ENCODE measurements around the gene SLC22A31. TPM values are rescaled to one million over a fixed set of nuclear protein-coding genes. Genes with fewer than 3 reads are reported as not detected.
A peak's percentile ranks its signal among the peaks of the same experiment; 100 is the strongest.
"Not testable (repeated sequence)": the region's sequence is repeated elsewhere in the genome, so short reads cannot be mapped to it uniquely, and the experiment has no call there.

Gene SLC22A31
- total RNA-seq, 4 donors from 2014 or later: 0.97 to 2.2 (median 1.7) TPM

DNA sequence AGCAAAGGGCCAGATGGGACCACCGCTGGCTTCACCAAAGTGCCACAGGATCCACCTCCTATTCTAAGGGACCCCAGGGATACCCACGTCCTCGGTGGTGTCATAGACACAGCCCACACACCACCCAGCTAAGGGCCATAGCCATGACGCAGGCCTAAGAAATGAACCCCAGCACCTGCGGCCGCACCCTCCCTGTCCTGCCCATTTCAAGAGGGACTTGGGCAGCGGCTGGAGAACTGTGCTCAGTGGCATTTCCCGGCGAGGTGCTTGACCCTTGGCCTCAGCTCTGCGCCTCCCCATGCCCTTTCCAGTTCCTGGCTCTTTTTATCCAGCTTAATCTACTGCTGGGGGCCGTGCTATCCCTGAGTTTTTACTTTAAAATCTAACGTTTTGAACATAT, 44.4 kb upstream of the SLC22A31 start:
- TF ChIP-seq POLR2A (IDR thresholded peaks at IDR 0.05): no peak
- TF ChIP-seq, protein P1, sequence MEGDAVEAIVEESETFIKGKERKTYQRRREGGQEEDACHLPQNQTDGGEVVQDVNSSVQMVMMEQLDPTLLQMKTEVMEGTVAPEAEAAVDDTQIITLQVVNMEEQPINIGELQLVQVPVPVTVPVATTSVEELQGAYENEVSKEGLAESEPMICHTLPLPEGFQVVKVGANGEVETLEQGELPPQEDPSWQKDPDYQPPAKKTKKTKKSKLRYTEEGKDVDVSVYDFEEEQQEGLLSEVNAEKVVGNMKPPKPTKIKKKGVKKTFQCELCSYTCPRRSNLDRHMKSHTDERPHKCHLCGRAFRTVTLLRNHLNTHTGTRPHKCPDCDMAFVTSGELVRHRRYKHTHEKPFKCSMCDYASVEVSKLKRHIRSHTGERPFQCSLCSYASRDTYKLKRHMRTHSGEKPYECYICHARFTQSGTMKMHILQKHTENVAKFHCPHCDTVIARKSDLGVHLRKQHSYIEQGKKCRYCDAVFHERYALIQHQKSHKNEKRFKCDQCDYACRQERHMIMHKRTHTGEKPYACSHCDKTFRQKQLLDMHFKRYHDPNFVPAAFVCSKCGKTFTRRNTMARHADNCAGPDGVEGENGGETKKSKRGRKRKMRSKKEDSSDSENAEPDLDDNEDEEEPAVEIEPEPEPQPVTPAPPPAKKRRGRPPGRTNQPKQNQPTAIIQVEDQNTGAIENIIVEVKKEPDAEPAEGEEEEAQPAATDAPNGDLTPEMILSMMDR (IDR thresholded peaks at IDR 0.05): no peak
- no peak for DNase-seq (ENCODE audit: low spot score in 2 of 2)
- 72 to 75% methylated on average over 10 to 12 of the region's 12 CpGs for WGBS, 2 donors
- no peak overlapping the region for H3K4me3 ChIP-seq (ENCODE audit: low read depth, poor library complexity, severe bottlenecking)
- intact Hi-C loops (cut with DNase I; ENCODE audit: low total_unique reads): no loop called here

DNA sequence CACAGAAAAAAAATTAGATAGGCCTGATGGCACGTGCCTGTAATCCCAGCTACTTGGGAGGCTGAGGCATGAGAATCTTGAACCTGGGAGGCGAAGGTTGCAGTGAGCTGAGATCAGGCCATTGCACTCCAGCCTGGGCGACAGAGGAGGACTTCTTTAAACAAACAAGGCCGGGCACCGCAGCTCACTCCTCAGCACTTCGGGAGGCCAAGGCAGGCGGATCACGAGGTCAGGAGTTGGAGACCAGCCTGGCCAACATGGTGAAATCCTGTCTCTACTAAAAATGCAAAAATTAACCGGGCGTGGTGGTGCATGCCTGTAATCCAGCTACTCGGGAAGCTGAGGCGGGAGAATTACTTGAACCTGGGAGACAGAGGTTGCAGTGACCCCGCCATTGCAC, 43.9 kb upstream of the SLC22A31 start:
- DNase-seq (ENCODE audit: low spot score in 2 of 2); intact Hi-C loops (cut with DNase I; ENCODE audit: low total_unique reads); H3K4me3 ChIP-seq (ENCODE audit: low read depth, poor library complexity, severe bottlenecking): not testable (repeated sequence)
- WGBS, 2 donors: 62 to 68% methylated on average over 13 of the region's 13 CpGs

DNA sequence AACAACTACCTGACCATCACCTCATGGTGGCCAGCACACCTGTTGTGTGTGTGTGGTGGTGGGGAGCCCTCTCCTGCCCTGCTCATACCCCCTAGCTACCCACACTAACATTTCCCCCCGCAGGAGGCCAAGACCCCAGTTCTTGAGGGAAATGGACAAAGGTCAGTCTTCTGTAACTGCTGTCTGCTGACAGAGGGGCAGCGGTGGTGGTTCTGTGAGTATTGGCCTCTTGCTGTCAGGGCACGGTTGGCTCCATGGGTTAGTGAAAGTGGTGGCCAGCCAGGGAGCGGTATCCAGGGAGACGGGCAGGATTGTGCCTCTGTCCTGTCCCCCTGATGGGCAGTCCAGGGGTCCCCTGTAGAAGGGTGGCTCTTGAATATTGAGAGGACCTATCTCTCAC, 43.3 kb upstream of the SLC22A31 start:
- WGBS, 2 donors: 80 to 86% methylated on average over 5 of the region's 5 CpGs
- TF ChIP-seq POLR2A (IDR thresholded peaks at IDR 0.05): no peak
- TF ChIP-seq, protein P1 (IDR thresholded peaks at IDR 0.05): no peak
- no peak overlapping the region for H3K4me3 ChIP-seq (ENCODE audit: low read depth, poor library complexity, severe bottlenecking)
- DNase-seq (ENCODE audit: low spot score in 2 of 2): no peak
- intact Hi-C loops (cut with DNase I; ENCODE audit: low total_unique reads): no loop called here

DNA sequence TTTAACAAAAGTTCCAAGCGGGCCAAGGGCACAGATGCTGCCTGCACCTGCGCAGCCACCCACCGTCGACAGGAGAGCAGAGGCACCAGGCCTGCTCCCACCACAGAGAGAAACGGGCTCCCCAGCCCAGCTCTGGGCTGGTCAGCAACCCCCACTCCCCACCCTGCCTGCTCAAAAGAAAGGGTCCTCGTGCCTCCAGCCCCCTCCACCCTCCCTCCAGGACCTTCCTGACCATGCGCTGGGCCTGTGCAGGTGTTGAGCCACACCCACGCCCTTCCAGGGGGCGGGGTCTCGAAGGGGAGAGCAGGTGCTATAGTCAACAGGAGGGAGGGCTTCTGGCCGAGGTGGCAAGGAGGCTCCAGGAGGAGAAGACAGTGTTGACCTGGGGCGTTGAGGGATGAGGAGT, 42.5 kb upstream of the SLC22A31 start:
- no peak overlapping the region for H3K4me3 ChIP-seq (ENCODE audit: low read depth, poor library complexity, severe bottlenecking)
- TF ChIP-seq POLR2A (IDR thresholded peaks at IDR 0.05): no peak
- TF ChIP-seq, protein P1 (IDR thresholded peaks at IDR 0.05): no peak
- WGBS, 2 donors: 41 to 49% methylated on average over 9 of the region's 12 CpGs
- DNase-seq (ENCODE audit: low spot score in 2 of 2): no peak
- intact Hi-C loops (cut with DNase I; ENCODE audit: low total_unique reads): no loop called here

DNA sequence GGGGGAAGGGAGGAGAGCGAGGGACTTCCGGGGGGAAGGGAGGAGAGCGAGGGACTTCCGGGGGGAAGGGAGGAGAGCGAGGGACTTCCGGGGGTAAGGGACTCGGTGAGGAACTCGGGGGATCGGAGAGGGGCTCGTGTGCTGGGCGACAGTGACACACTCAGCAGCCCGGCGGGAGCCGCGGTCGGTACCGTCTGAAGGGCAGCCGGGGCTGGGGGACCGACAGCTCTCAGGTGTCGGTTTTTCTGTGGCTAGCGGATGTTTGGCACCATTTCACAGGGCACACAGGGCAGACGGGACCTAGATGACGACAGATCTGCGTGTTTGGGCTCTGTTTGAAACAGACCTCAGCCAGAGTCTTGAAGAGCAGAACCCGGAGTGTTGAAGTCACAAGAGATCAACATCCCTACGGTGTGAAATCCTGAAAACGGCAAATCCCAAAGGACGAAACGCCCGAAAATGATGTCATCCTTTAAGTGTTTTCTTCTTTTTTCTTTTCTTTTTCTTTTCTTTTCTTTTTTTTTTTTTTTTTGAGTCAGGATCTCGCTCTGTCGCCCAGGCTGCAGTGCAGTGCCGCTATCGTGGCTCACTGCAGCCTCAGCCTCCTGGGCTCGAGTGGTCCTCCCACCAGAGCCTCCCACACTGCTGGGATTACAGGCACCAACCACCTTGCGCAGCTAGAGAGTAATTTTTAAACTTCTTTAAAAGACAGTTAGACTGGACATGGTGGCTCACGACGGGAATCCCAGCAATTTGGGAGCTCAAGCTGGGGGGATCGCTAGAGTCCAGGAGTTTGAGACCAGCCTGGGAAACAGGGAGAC, 41.1 kb upstream of the SLC22A31 start:
- peak in 1 of 2 donors; percentile 37 for TF ChIP-seq POLR2A (IDR thresholded peaks at IDR 0.05)
- TF ChIP-seq, protein P1 (IDR thresholded peaks at IDR 0.05): no peak
- 7% methylated on average over 38 of the region's 39 CpGs for WGBS, 2 donors
- intact Hi-C loops (cut with DNase I; ENCODE audit: low total_unique reads): no loop called here
- peak; percentile 62 to 94 for DNase-seq (ENCODE audit: low spot score in 2 of 2)
- H3K4me3 ChIP-seq (ENCODE audit: low read depth, poor library complexity, severe bottlenecking): peak overlapping the region; percentile 62

DNA sequence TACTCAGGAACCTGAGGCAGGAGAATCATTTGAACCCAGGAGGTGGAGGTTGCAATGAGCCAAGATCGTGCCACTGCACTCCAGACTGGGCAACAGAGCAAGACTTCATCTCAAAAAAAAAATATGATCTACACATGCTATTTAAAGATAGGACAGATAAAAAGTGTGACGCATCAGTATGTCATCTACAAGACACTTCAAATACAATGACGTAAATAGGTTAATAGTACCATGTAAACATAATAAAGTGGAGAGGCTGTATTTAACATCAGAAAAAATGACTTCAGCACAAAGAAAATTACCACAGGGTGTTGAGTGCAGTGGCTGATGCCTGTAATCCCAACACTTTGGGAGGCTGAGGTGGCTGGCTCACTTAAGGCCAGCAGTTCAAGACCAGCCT, 37.4 kb upstream of the SLC22A31 start:
- no peak for TF ChIP-seq POLR2A (IDR thresholded peaks at IDR 0.05)
- TF ChIP-seq, protein P1 (IDR thresholded peaks at IDR 0.05): no peak
- H3K4me3 ChIP-seq (ENCODE audit: low read depth, poor library complexity, severe bottlenecking): no peak overlapping the region
- 78 to 85% methylated on average over 3 of the region's 3 CpGs for WGBS, 2 donors
- no peak for DNase-seq (ENCODE audit: low spot score in 2 of 2)
- intact Hi-C loops (cut with DNase I; ENCODE audit: low total_unique reads): no loop called here

All from lower leg skin (tissue), 4 donors.